A673 (cell line): ENCODE results near the gene C2CD2L. TPM values are rescaled to one million over a fixed set of nuclear protein-coding genes. Genes with fewer than 3 reads are reported as not detected.

Source experiments
- BruUV-seq: library from RNA; stranded (reverse); fragments of 400-500 nt; replicated peaks from 2 replicates; lab custom pipeline; 2021; lab: Mats Ljungman, UMichigan
- CTCF ChIA-PET: fragments of 300-600 bp; sonication (Branson Sonifier 250); formaldehyde crosslinking; loops from one replicate; lab custom pipeline; 2022; ENCODE audit warnings: antibody characterized with exemption; lab: Charles Lee
- POLR2A ChIA-PET: fragments of 300-600 bp; sonication (Branson Sonifier 250); formaldehyde crosslinking; loops from one replicate; lab custom pipeline; 2022; ENCODE audit warnings: antibody characterized with exemption; ENCODE audit not compliant: low non-redundant PET; lab: Charles Lee
- DNase-seq: peaks from one replicate; pipeline ENCODE4 v3.0.0-alpha.2; 2015; ENCODE audit warnings: low spot score
- H3K27ac ChIP-seq: fragments of 200-600 bp; sonication (generic); 2 replicates; pipeline ENCODE4 v1.5.1; 2016; ENCODE audit warnings: mixed run types, low read depth, mild to moderate bottlenecking, mixed read lengths, antibody characterized with exemption, low read length; ENCODE audit not compliant: poor library complexity, severe bottlenecking
- H3K27me3 ChIP-seq: fragments of 200-600 bp; sonication (generic); replicated peaks from 2 replicates; pipeline ENCODE4 v1.6.1; 2017; ENCODE audit warnings: mixed run types, low read depth, mild to moderate bottlenecking, mixed read lengths, antibody characterized with exemption, low read length; ENCODE audit not compliant: insufficient read depth, poor library complexity
- H3K36me3 ChIP-seq: fragments of 200-600 bp; sonication (generic); 2 replicates; pipeline ENCODE4 v1.6.1; 2016; ENCODE audit warnings: mixed run types, mild to moderate bottlenecking, mixed read lengths, antibody characterized with exemption, low read length; ENCODE audit not compliant: insufficient read depth, poor library complexity, severe bottlenecking
- H3K4me1 ChIP-seq: fragments of 200-600 bp; sonication (generic); 2 replicates; pipeline ENCODE4 v1.6.1; 2017; ENCODE audit warnings: mixed run types, mild to moderate bottlenecking, mixed read lengths, antibody characterized with exemption, low read length; ENCODE audit not compliant: insufficient read depth, poor library complexity, severe bottlenecking
- H3K4me3 ChIP-seq: fragments of 200-600 bp; sonication (generic); 2 replicates; pipeline ENCODE4 v1.5.1; 2016; ENCODE audit warnings: low read depth, mixed run types, mild to moderate bottlenecking, mixed read lengths, low read length; ENCODE audit not compliant: poor library complexity, severe bottlenecking
- H3K9me3 ChIP-seq: fragments of 200-600 bp; sonication (generic); 2 replicates; pipeline ENCODE4 v1.6.1; 2016; ENCODE audit warnings: mixed run types, low read depth, mild to moderate bottlenecking, mixed read lengths, antibody characterized with exemption, low read length; ENCODE audit not compliant: poor library complexity, severe bottlenecking
- EZH2 ChIP-seq: fragments of 200-600 bp; sonication (generic); IDR thresholded peaks from 2 replicates; pipeline ENCODE4 v1.6.1; 2017; ENCODE audit warnings: borderline replicate concordance, low read depth, mild to moderate bottlenecking, mixed read lengths, antibody characterized with exemption, low read length; ENCODE audit not compliant: poor library complexity, severe bottlenecking
- intact Hi-C: fragments of 100-400 bp; cut with micrococcal nuclease; formaldehyde crosslinking; loops from one replicate; pipeline ENCODE4 v1.10.0; 2022; ENCODE audit not compliant: unreplicated experiment
- total RNA-seq: library from RNA; stranded (reverse); gene quantifications from 2 replicates; pipeline ENCODE4 v1.2.3, GENCODE V29; 2021
- TF ChIP-seq, protein P1 (sequence below): fragments of 300-800, 200-600 bp; sonication (generic); conservative IDR thresholded peaks from 2 replicates; pipeline ENCODE4 v1.5.1; 2017; ENCODE audit warnings: low read depth, mild to moderate bottlenecking, antibody characterized with exemption, low read length, moderate library complexity, mixed read lengths

C2CD2L gene
- total RNA-seq, 1 experiment from 2014 or later = 17.8 TPM

DNA sequence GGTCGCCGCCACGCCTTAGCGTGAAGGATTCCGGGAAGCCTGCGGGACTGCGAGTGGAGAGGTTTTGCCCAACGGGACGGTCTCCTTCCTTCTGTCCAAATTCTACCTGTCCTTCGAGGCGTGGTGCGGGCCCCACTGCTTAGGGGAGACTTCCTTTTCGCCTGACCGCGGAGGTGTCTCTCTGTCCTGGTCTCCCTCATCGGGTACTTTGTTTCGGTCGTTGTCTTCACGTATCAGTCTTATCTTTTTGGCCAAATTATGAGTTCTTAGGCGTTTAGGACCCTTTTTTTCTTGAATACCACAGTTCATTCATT lies 14.6 kb downstream of the C2CD2L start:
- TF ChIP-seq, protein P1, sequence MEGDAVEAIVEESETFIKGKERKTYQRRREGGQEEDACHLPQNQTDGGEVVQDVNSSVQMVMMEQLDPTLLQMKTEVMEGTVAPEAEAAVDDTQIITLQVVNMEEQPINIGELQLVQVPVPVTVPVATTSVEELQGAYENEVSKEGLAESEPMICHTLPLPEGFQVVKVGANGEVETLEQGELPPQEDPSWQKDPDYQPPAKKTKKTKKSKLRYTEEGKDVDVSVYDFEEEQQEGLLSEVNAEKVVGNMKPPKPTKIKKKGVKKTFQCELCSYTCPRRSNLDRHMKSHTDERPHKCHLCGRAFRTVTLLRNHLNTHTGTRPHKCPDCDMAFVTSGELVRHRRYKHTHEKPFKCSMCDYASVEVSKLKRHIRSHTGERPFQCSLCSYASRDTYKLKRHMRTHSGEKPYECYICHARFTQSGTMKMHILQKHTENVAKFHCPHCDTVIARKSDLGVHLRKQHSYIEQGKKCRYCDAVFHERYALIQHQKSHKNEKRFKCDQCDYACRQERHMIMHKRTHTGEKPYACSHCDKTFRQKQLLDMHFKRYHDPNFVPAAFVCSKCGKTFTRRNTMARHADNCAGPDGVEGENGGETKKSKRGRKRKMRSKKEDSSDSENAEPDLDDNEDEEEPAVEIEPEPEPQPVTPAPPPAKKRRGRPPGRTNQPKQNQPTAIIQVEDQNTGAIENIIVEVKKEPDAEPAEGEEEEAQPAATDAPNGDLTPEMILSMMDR = no peak
- no peak for TF ChIP-seq EZH2
- Histone ChIP-seq H3K27ac (peak overlapping the region; percentile 71), H3K9me3 (no peaks in the 10 kb centered on the region), H3K36me3 (no peaks in the 10 kb centered on the region), H3K27me3 (no peaks in the 10 kb centered on the region), H3K4me1 (peaks cover 14% of the 10 kb centered on the region), H3K4me3 (peak overlapping the region; percentile 75)
- intact Hi-C loops = no loop called here
- POLR2A ChIA-PET = interaction anchor here (0.5 to 0.9 kb wide), 4 partner anchors 15 to 691 kb away, joined by 4 to 15 read pairs (median 6); partner anchors contain the start of genes ABCG4 and DPAGT1
- CTCF ChIA-PET = interaction anchor here (0.6 kb wide), 1 partner anchor 258 kb away, joined by 5 read pairs; no protein-coding TSS in a partner anchor
- no peak for DNase-seq
- TSS peak; percentile 72 for BruUV-seq

- ChIA-PET POLR2A (no interaction called here), CTCF (no interaction called here)
- intact Hi-C loops = no loop called here
- no TSS peak for BruUV-seq
- H3K27me3 ChIP-seq = no peaks in the 10 kb centered on the region
- H3K9me3 ChIP-seq = no peaks in the 10 kb centered on the region
- no peak overlapping the region for H3K4me3 ChIP-seq
- H3K4me1 ChIP-seq = peaks cover 10% of the 10 kb centered on the region
- TF ChIP-seq, protein P1 = no peak
- TF ChIP-seq EZH2 = no peak
- no peak overlapping the region for H3K27ac ChIP-seq
- H3K36me3 ChIP-seq = peaks cover 4% of the 10 kb centered on the region
- DNase-seq = no peak
These were observed 18.7 kb downstream of the C2CD2L start for GRCh38 chr11:119125821-119126220.

GRCh38 chr11:119126675-119127268 lies 19.6 kb downstream of the C2CD2L start:
- Histone ChIP-seq H3K27me3 (no peaks in the 10 kb centered on the region), H3K9me3 (no peaks in the 10 kb centered on the region), H3K27ac (no peak overlapping the region), H3K4me1 (peaks cover 8% of the 10 kb centered on the region), H3K36me3 (peaks cover 10% of the 10 kb centered on the region), H3K4me3 (no peak overlapping the region)
- DNase-seq = no peak
- TF ChIP-seq EZH2 = no peak
- intact Hi-C loops = no loop called here
- no TSS peak for BruUV-seq
- CTCF ChIA-PET = no interaction called here
- POLR2A ChIA-PET = no interaction called here

DNA sequence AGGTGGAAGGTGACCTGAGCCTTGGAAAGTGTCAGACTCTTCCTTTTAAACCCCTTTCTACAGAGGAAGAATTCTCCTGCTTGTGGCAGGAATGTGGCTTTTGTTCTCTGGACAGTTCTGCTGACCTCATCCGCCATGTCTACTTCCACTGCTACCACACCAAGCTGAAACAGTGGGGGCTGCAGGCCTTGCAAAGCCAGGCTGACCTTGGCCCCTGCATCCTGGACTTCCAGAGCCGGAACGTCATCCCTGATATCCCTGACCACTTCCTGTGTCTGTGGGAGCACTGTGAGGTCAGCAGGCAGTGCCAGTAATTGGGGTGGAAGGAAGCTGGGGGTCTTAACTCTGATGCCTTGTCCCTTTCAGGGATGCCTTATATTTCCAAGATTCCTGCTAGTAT lies 23.5 kb downstream of the C2CD2L start:
- ChIA-PET POLR2A (interaction anchor here (0.6 kb wide), 1 partner anchor 90 kb away, joined by 4 read pairs; no protein-coding TSS in a partner anchor), CTCF (no interaction called here)
- Histone ChIP-seq H3K27me3 (no peaks in the 10 kb centered on the region), H3K27ac (no peak overlapping the region), H3K4me3 (no peak overlapping the region), H3K9me3 (no peaks in the 10 kb centered on the region), H3K36me3 (peaks cover 25% of the 10 kb centered on the region), H3K4me1 (no peaks in the 10 kb centered on the region)
- no peak for DNase-seq
- no peak for TF ChIP-seq EZH2
- TF ChIP-seq, protein P1 = no peak
- BruUV-seq = no TSS peak
- intact Hi-C loops = no loop called here
